Activated naive CD8-positive, alpha-beta T cell treated with anti-CD3 and anti-CD28 coated beads, Interleukin-2, amount 50 U/mL, for 24 hours (primary cell): ENCODE results near the gene C2CD5.

ENCODE experiments used
- ATAC-seq: fragments of 150-1000 bp; cut with Tn5 transposase; one replicate; pipeline ENCODE4 v1.10.0; 2021
- DNase-seq: peaks from one replicate; pipeline ENCODE4 v3.0.0; 2021
- H3K27ac Mint-ChIP-seq: one replicate; pipeline ENCODE4 v1.8.0; 2021; ENCODE audit warnings: mild to moderate bottlenecking, mixed read lengths
- H3K27me3 Mint-ChIP-seq: one replicate; pipeline ENCODE4 v1.8.0; 2021; ENCODE audit warnings: mixed read lengths
- H3K36me3 Mint-ChIP-seq: one replicate; pipeline ENCODE4 v1.8.0; 2021; ENCODE audit warnings: low read depth, mixed read lengths
- H3K4me1 Mint-ChIP-seq: one replicate; pipeline ENCODE4 v1.8.0; 2021; ENCODE audit warnings: mixed read lengths
- H3K4me3 Mint-ChIP-seq: one replicate; pipeline ENCODE4 v1.8.0; 2021; ENCODE audit warnings: mild to moderate bottlenecking, moderate library complexity, mixed read lengths
- H3K9me3 Mint-ChIP-seq: one replicate; pipeline ENCODE4 v1.8.0; 2021; ENCODE audit warnings: mixed read lengths

The C2CD5 gene

DNA sequence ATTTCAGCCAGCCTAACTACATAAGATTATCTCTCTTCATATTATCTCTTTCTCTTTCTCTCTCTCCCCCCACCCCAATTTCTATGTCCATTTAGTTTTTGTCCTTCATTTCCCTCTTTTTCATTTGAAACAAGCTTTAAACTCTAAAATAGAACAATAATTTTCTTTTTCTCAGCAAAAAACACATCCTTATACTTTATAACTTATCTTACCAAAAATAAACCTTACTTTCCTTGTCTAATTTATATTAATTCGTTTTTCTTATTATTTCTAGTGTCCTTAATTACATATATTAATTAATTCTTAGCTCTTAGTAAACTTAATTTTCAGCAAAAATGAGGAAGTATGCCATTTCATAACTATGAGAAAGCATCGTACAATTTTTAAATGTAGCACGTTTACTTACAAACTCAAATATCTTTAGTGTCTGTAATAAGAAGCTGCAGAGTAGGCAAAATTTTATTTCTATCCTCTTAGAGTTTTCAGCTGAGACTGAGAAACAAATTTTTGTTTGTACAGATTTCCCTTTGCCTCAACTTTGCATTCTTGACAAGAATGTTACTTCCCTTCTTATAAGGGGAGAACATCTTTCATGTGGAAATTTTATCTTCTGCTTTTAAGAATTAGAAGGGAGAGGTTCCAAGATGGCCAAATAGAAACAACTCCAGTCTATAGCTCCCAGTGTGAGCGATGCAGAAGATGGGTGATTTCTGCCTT, 144.7 kb downstream of the C2CD5 start:
- DNase-seq (no peak), ATAC-seq (no peak)
- Mint-ChIP-seq H3K27ac (no peak overlapping the region), H3K27me3 (peaks cover 2% of the 10 kb centered on the region), H3K4me3 (no peak overlapping the region), H3K36me3 (no peaks in the 10 kb centered on the region), H3K4me1 (peaks cover 28% of the 10 kb centered on the region), H3K9me3 (peaks cover 5% of the 10 kb centered on the region)
